ENCODE measurements around the gene SH2D4B.
"Not testable (repeated sequence)": the region's sequence is repeated elsewhere in the genome, so short reads cannot be mapped to it uniquely, and the experiment has no call there.

Gene SH2D4B

GRCh38 chr10:80542053-80542452, 4.4 kb downstream of the SH2D4B start:
- no peak overlapping the region for H3K4me3 ChIP-seq (ENCODE audit: low read depth, low read length)

- no peak overlapping the region for H3K4me3 ChIP-seq (ENCODE audit: low read depth, low read length)
Measured at GRCh38 chr10:80542652-80543318, 5.1 kb downstream of the SH2D4B start.

DNA sequence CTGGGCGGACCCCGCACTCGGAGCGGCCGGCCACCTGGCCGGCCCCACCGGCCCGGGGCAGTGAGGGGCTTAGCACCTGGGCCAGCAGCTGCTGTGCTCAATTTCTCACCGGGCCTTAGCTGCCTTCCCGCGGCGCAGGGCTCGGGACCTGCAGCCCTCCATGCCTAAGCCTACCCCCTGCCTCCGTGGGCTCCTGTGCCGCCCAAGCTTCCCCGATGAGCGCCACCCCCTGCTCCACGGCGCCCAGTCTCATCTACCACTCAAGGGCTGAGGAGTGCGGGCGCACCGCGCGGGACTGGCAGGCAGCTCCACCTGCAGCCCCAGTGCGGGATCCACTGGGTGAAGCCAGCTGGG, 5.6 kb downstream of the SH2D4B start:
- H3K4me3 ChIP-seq (ENCODE audit: low read depth, low read length) = not testable (repeated sequence)

DNA sequence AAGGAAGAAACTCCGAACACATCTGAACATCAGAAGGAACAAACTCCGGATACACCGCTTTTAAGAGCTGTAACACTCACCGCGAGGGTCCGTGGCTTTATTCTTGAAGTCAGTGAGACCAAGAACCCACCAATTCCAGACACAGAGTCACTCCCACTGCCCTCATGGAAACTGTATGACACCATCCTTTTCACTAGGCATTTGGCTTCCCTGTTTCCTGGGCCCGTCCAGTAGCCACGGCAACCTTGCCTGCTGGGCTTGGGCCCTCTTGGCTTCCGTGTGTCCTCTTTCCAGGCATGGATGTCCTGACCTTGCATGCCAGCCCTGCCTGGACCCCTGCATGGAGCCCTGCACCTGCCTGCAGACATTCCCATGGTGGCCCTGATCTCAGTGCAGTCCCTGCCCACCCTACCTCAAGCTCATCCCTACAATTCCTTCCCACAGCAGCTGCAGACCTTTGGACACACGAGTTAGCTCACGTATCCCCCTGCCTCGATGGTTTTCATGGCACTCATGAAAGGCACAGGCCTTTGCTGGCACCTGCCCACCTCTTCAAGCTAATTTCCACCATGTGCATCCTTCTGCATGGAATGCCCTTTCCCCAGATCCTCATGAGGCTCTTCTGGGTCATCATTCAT, 6.7 kb downstream of the SH2D4B start:
- H3K4me3 ChIP-seq (ENCODE audit: low read depth, low read length) = no peak overlapping the region

DNA sequence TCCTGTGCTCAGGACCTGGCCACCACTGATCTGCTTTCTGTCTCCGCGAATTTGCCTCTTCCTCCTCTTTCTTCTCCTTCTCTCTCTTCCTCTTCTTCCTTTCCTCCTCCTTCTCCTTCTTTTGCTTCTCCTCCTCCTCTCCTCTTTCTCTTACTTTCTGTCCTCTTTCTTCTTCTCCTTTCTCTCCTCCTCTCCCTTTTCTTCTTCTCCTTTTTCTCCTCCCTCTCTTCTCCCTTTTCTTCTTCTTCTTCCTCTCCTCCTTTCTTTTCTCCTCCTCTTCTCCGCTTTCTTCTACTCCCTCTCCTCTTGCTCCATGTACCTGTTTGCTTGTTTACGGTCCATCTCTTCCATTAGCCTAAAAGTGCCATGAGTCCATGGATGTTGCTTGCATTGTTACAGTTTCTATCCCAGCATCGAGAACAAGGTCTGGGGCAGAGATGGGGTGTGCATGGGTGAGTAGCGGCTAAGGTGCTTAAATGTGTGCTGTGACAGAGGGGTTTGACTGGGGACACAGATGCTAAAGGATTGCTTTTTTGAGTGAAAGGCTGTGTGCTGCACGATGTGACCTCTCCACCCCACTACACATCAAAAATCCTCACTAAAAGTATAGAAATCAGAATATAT, 7.7 kb downstream of the SH2D4B start:
- no peak overlapping the region for H3K4me3 ChIP-seq (ENCODE audit: low read depth, low read length)

DNA sequence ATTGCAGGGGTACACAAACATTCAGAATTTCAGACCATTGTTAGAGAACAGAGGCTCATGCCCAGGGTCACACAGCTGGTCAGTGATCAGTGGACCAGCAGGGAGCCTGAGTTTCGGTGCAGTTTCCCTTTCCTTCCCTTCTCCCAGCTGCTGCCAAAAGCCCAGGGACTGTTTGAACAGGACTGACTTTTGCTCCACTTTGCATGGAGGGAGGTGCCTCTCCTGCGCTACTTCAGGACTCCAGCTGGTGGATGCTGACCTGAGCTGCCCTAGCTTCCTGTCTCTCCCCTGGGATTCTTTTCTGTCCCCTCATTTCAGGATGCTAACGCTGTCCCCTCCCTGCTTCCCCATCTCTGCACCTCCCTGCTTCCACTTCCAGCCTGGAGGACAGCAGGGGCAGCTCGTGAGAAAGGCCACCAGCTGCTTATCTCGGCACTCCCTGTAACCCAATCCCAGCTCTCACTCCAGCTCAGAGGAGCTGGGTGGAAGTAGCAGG, 14.5 kb downstream of the SH2D4B start:
- no peak overlapping the region for H3K4me3 ChIP-seq (ENCODE audit: low read depth, low read length)

- no peak overlapping the region for H3K4me3 ChIP-seq (ENCODE audit: low read depth, low read length)
Measured at GRCh38 chr10:80553436-80553835, 15.7 kb downstream of the SH2D4B start.

DNA sequence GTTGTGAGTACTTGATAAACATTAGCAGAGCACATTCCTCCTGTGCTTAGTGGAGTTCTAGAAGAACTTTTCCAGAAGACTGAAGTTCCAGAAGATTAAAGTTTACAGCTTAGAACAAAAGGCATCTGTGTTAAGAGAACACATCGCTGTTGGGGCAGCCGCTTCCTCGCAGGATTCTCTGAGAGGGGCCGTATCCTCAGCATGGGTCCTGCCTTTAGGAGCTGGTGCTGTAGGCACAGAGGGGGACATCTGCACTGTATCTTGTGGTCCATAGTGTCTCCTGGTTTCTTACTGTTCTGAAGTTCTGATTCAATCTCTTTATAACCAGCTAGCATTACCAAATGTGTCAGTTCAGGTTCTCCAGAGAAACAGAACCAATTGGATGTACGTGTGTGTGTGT, 16.3 kb downstream of the SH2D4B start:
- H3K4me3 ChIP-seq (ENCODE audit: low read depth, low read length) = no peak overlapping the region

DNA sequence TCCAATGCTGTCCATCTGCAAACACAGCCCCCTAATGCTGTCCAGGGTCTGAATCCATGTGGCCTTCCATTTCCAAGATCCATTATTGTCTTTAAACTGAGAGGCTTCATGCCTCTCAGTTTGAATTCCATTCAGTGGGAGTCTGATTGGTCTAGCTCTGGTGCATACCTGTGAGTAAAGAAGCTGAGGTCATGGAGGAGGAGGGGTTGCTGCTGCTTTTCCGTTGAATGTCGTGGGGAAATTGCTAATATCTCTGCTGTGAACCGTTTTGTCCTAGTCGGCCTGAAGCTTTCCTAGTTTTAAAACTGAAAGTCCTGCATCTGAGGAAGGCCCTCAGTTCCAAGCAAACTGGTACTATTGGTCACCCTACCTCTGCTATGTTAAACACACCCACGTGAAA, 17.7 kb downstream of the SH2D4B start:
- H3K4me3 ChIP-seq (ENCODE audit: low read depth, low read length) = no peak overlapping the region

- no peak overlapping the region for H3K4me3 ChIP-seq (ENCODE audit: low read depth, low read length)
Measured at GRCh38 chr10:80561950-80562349, 24.2 kb downstream of the SH2D4B start.

GRCh38 chr10:80567292-80567691, 29.6 kb downstream of the SH2D4B start:
- H3K4me3 ChIP-seq (ENCODE audit: low read depth, low read length) = no peak overlapping the region

DNA sequence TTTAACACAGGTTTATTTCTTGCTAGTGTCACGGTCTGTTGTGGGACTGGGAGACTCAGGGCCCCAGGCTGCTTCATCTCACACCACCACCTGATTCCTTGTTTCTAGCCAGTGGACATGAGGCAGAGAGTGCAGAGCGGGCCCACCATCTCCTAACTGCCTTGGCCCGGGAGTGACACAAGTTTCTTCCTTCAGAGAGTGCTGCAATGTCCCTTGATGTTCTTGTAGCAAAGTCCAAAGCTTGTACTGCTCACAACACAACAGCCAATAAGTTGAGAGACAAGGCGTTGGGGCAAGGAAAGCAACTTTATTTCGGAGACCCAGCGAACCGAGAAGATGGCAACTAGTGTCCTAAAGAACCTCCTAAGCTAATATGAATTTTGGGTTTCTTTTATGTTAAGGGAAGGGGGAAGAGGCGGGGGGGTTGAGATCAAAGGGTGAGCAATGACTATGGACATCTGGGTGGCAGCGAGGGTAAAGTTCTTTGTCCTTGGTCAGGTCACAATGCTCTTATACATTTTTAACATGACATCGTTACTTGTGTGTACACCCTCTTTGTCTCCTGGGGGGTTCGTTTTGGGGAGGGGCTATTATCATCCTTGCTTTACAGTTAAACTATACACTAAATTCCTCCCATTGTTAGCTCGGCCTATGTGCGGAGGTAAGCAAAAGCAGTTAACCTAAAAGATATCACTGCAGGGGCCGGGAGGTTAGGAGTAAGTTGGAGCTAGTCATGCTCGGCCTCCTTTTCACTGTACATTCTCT, 31.6 kb downstream of the SH2D4B start:
- no peak overlapping the region for H3K4me3 ChIP-seq (ENCODE audit: low read depth, low read length)

GRCh38 chr10:80571352-80571751, 33.6 kb downstream of the SH2D4B start:
- H3K4me3 ChIP-seq (ENCODE audit: low read depth, low read length) = no peak overlapping the region

DNA sequence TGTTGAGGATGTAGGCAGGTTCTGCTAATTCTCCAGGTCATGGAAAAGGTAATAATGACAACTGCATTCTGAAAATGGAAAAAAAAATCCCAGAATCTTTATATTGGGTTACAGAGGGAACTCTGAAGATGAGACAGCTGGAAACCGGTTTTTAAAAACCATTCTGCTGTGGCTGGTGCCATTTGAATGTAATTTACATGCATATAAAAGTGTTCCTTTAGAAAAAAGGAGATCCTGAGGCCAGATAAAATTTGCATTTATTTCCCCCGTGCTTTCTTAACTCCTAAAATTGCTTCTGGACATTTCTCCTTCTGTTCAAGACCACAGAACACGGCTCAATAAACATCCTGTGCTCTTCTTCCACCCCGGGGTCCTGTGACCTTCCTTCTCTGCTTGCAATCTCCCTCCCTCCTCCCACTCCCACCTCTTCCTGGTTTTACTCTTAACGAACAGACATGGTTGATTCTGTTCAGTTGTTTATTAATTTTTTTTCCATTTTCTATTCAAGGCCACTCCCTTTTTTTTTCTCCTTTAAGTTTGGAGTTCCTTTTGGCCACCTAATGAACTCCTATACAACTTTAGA, 41.6 kb downstream of the SH2D4B start:
- H3K4me3 ChIP-seq (ENCODE audit: low read depth, low read length) = no peak overlapping the region

- no peak overlapping the region for H3K4me3 ChIP-seq (ENCODE audit: low read depth, low read length)
Measured at GRCh38 chr10:80579849-80580637, 42.3 kb downstream of the SH2D4B start.

GRCh38 chr10:80580638-80581468, 43.2 kb downstream of the SH2D4B start:
- H3K4me3 ChIP-seq (ENCODE audit: low read depth, low read length) = no peak overlapping the region

- H3K4me3 ChIP-seq (ENCODE audit: low read depth, low read length) = no peak overlapping the region
Measured at GRCh38 chr10:80581469-80581835, 43.8 kb downstream of the SH2D4B start.

- H3K4me3 ChIP-seq (ENCODE audit: low read depth, low read length) = no peak overlapping the region
Measured at GRCh38 chr10:80582286-80582960, 44.7 kb downstream of the SH2D4B start.

GRCh38 chr10:80583685-80584084, 46.0 kb downstream of the SH2D4B start:
- no peak overlapping the region for H3K4me3 ChIP-seq (ENCODE audit: low read depth, low read length)

All from iPS-11a (cell line).